A673 (cell line): ENCODE data around the gene NCOR1. TPM values are rescaled to one million over a fixed set of nuclear protein-coding genes. Genes with fewer than 3 reads are reported as not detected.

Experiments used
- BruUV-seq: library from RNA; stranded (reverse); fragments of 400-500 nt; replicated peaks from 2 replicates; lab custom pipeline; 2021; lab: Mats Ljungman, UMichigan
- CTCF ChIA-PET: fragments of 300-600 bp; sonication (Branson Sonifier 250); formaldehyde crosslinking; loops from one replicate; lab custom pipeline; 2022; ENCODE audit warnings: antibody characterized with exemption; lab: Charles Lee
- POLR2A ChIA-PET: fragments of 300-600 bp; sonication (Branson Sonifier 250); formaldehyde crosslinking; loops from one replicate; lab custom pipeline; 2022; ENCODE audit warnings: antibody characterized with exemption; ENCODE audit not compliant: low non-redundant PET; lab: Charles Lee
- DNase-seq: peaks from one replicate; pipeline ENCODE4 v3.0.0-alpha.2; 2015; ENCODE audit warnings: low spot score
- H3K27ac ChIP-seq: fragments of 200-600 bp; sonication (generic); 2 replicates; pipeline ENCODE4 v1.5.1; 2016; ENCODE audit warnings: mixed run types, low read depth, mild to moderate bottlenecking, mixed read lengths, antibody characterized with exemption, low read length; ENCODE audit not compliant: poor library complexity, severe bottlenecking
- H3K27me3 ChIP-seq: fragments of 200-600 bp; sonication (generic); replicated peaks from 2 replicates; pipeline ENCODE4 v1.6.1; 2017; ENCODE audit warnings: mixed run types, low read depth, mild to moderate bottlenecking, mixed read lengths, antibody characterized with exemption, low read length; ENCODE audit not compliant: insufficient read depth, poor library complexity
- H3K36me3 ChIP-seq: fragments of 200-600 bp; sonication (generic); 2 replicates; pipeline ENCODE4 v1.6.1; 2016; ENCODE audit warnings: mixed run types, mild to moderate bottlenecking, mixed read lengths, antibody characterized with exemption, low read length; ENCODE audit not compliant: insufficient read depth, poor library complexity, severe bottlenecking
- H3K4me1 ChIP-seq: fragments of 200-600 bp; sonication (generic); 2 replicates; pipeline ENCODE4 v1.6.1; 2017; ENCODE audit warnings: mixed run types, mild to moderate bottlenecking, mixed read lengths, antibody characterized with exemption, low read length; ENCODE audit not compliant: insufficient read depth, poor library complexity, severe bottlenecking
- H3K4me3 ChIP-seq: fragments of 200-600 bp; sonication (generic); 2 replicates; pipeline ENCODE4 v1.5.1; 2016; ENCODE audit warnings: low read depth, mixed run types, mild to moderate bottlenecking, mixed read lengths, low read length; ENCODE audit not compliant: poor library complexity, severe bottlenecking
- H3K9me3 ChIP-seq: fragments of 200-600 bp; sonication (generic); 2 replicates; pipeline ENCODE4 v1.6.1; 2016; ENCODE audit warnings: mixed run types, low read depth, mild to moderate bottlenecking, mixed read lengths, antibody characterized with exemption, low read length; ENCODE audit not compliant: poor library complexity, severe bottlenecking
- CTCF ChIP-seq: fragments of 300-800, 200-600 bp; sonication (generic); conservative IDR thresholded peaks from 2 replicates; pipeline ENCODE4 v1.5.1; 2017; ENCODE audit warnings: low read depth, mild to moderate bottlenecking, antibody characterized with exemption, low read length, moderate library complexity, mixed read lengths
- EZH2 ChIP-seq: fragments of 200-600 bp; sonication (generic); IDR thresholded peaks from 2 replicates; pipeline ENCODE4 v1.6.1; 2017; ENCODE audit warnings: borderline replicate concordance, low read depth, mild to moderate bottlenecking, mixed read lengths, antibody characterized with exemption, low read length; ENCODE audit not compliant: poor library complexity, severe bottlenecking
- intact Hi-C: fragments of 100-400 bp; cut with micrococcal nuclease; formaldehyde crosslinking; loops from one replicate; pipeline ENCODE4 v1.10.0; 2022; ENCODE audit not compliant: unreplicated experiment
- total RNA-seq: library from RNA; stranded (reverse); gene quantifications from 2 replicates; pipeline ENCODE4 v1.2.3, GENCODE V29; 2021

NCOR1 gene
- total RNA-seq, 1 experiment from 2014 or later = 150 TPM

- no peak overlapping the region for H3K4me3 ChIP-seq
- BruUV-seq = no TSS peak
- peaks cover 43% of the 10 kb centered on the region for H3K36me3 ChIP-seq
- no peaks in the 10 kb centered on the region for H3K27me3 ChIP-seq
- TF ChIP-seq CTCF (peak; percentile 58), EZH2 (no peak)
- no peak overlapping the region for H3K27ac ChIP-seq
- intact Hi-C loops = no loop called here
- no peaks in the 10 kb centered on the region for H3K4me1 ChIP-seq
- POLR2A ChIA-PET = no interaction called here
- DNase-seq = peak; percentile 57
- H3K9me3 ChIP-seq = no peaks in the 10 kb centered on the region
- CTCF ChIA-PET = no interaction called here
These were observed 201.4 kb downstream of the NCOR1 start for GRCh38 chr17:16013943-16014407.

DNA sequence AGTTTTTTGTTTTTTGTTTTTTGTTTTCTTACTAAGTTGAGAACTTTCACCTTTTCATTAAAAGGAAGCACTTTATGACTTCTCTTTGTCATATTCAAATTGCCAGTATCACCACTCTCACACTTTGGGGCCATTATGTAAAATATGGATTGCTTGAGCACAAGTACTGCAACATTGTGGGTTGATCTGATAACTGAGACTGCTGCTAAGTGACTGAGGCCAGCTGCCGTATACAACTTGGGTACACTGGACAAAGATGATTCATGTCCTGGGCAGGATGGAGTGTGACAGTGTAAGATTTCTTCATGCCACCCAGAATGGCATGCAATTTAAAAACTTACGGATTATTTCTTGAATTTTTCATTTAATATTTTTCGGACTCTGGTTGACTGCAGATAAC lies 207.9 kb downstream of the NCOR1 start:
- no peaks in the 10 kb centered on the region for H3K9me3 ChIP-seq
- TF ChIP-seq CTCF = no peak
- no peak for TF ChIP-seq EZH2
- H3K36me3 ChIP-seq = peaks cover 71% of the 10 kb centered on the region
- H3K4me3 ChIP-seq = no peak overlapping the region
- ChIA-PET CTCF (no interaction called here), POLR2A (no interaction called here)
- H3K27ac ChIP-seq = peak overlapping the region; percentile 2
- H3K27me3 ChIP-seq = no peaks in the 10 kb centered on the region
- no peaks in the 10 kb centered on the region for H3K4me1 ChIP-seq
- BruUV-seq = no TSS peak
- DNase-seq = no peak
- intact Hi-C loops = no loop called here

DNA sequence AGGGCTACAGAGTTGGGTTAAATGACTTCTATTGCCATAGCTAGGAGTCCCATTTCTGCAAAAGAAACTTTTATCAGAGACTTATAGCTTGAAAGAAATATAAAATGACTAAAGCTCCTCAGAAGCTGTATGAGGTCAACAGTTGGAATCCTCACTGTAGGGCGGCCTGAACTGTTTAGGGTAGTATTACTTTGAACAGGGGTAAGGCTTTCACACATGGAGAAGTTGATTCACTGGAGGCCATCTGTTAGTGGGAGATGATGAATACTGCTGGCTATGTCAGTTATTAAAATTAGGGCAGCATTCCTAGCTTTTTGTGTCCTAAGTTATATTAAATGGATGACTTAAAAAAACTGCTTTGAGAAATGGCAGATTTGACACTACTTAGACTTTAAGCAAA lies 209.7 kb downstream of the NCOR1 start:
- H3K27me3 ChIP-seq = no peaks in the 10 kb centered on the region
- peaks cover 4% of the 10 kb centered on the region for H3K4me1 ChIP-seq
- no peak for DNase-seq
- no peak for TF ChIP-seq CTCF
- TF ChIP-seq EZH2 = no peak
- H3K27ac ChIP-seq = no peak overlapping the region
- ChIA-PET POLR2A (interaction anchor here (0.6 kb wide), 1 partner anchor 79 kb away, joined by 4 read pairs; no protein-coding TSS in a partner anchor), CTCF (no interaction called here)
- intact Hi-C loops = no loop called here
- no peak overlapping the region for H3K4me3 ChIP-seq
- BruUV-seq = no TSS peak
- H3K9me3 ChIP-seq = peaks cover 8% of the 10 kb centered on the region
- H3K36me3 ChIP-seq = peaks cover 87% of the 10 kb centered on the region
